Measurements from ENCODE around the gene BEND7.

DNA sequence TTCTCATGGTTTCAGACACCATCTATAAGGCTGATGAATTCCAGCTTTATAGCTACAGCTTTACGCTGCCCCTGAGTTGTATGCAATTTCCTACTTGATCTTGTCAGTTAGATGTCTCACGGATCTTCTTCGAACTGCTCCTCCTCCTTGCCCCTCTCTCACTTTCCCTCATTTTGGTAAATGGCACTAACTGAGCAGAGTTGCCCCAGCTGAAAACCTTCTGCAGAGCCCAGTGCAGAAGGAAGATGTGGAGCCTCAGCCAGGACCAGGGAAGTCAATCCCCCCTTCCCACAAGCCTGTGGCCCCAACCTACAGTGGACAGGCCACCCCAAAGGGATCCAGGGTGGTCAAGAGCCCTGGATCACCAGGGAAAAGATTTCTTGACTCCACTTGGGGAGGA lies 131.8 kb downstream of the BEND7 start:
- TF ChIP-seq POLR2A (IDR thresholded peaks at IDR 0.05; ENCODE audit: low read length) (no peak), GATA1 (IDR thresholded peaks at IDR 0.05; ENCODE audit: low read depth, low read length) (no peak)

All from erythroblast (primary cell).